K562 (cell line): Measurements from ENCODE around the gene CD38. TPM values are rescaled to one million over a fixed set of nuclear protein-coding genes. Genes with fewer than 3 reads are reported as not detected.
"Not testable (repeated sequence)": the region's sequence is repeated elsewhere in the genome, so short reads cannot be mapped to it uniquely, and the experiment has no call there.

ENCODE experiments used
- ATAC-seq: fragments of 200-7000 bp; cut with Tn5 transposase; 3 replicates; pipeline ENCODE4 v1.9.1; 2020; ENCODE audit warnings: moderate library complexity
- BruUV-seq: library from RNA; stranded (reverse); fragments of 400-500 nt; replicated peaks from 2 replicates; lab custom pipeline; 2021; lab: Mats Ljungman, UMichigan
- CTCF ChIA-PET: fragments of 300-600 bp; formaldehyde crosslinking; extraction: SDS; loops from one replicate; lab custom pipeline; 2021; ENCODE audit warnings: low intra/inter-chr PET ratio; lab: Yijun Ruan, JAX
- POLR2A ChIA-PET: fragments of 300-600, 350-650 bp; sonication (Branson Sonifier 250); formaldehyde crosslinking; extraction: SDS; loops from one replicate; lab custom pipeline; 2021; ENCODE audit warnings: antibody characterized with exemption, inconsistent platforms; lab: Yijun Ruan, JAX
- DNase-seq, 4 experiments: peaks; one replicate each; pipeline versions ENCODE4 v3.0.0 to v3.0.0-alpha.2; 2011 to 2018; ENCODE audit warnings: low spot score in 3 of 4, mixed read lengths in 3 of 4; ENCODE audit errors: extremely low read depth in 1 of 4
- FAIRE-seq: peaks from 2 replicates; lab custom pipeline; 2011; peaks lifted over from hg19 to GRCh38; lab: Jason Lieb, UNC
- H2AFZ ChIP-seq: 2 replicates; pipeline ENCODE4 v1.6.0; 2011; ENCODE audit warnings: low read depth, low read length, control low read depth, inconsistent platforms
- H3K27ac ChIP-seq: fragments of 200-600 bp; 3 replicates; pipeline ENCODE4 v1.8.0; 2011; ENCODE audit warnings: low read depth, mild to moderate bottlenecking, control low read depth, inconsistent platforms, low read length, moderate library complexity, mixed read lengths; ENCODE audit errors: extremely low read depth
- H3K27me3 ChIP-seq, 2 experiments: fragments of 300-600 bp in 1 of 2; 2 replicates in 1 of 2; 3 replicates in 1 of 2; pipeline versions ENCODE4 v1.6.0 to v1.8.0; 2011; ENCODE audit warnings: inconsistent platforms in 2 of 2, low read length in 2 of 2, mild to moderate bottlenecking in 1 of 2, mixed read lengths in 1 of 2, moderate library complexity in 1 of 2; ENCODE audit not compliant: control insufficient read depth in 2 of 2, insufficient read depth in 2 of 2
- H3K36me3 ChIP-seq: fragments of 300-600 bp; 3 replicates; pipeline ENCODE4 v1.8.0; 2011; ENCODE audit warnings: mild to moderate bottlenecking, low read length, inconsistent platforms; ENCODE audit not compliant: control insufficient read depth, insufficient read depth
- H3K4me1 ChIP-seq, 2 experiments: fragments of 200-600 bp in 1 of 2; replicated peaks in 1 of 2; 2 replicates in 1 of 2; 3 replicates in 1 of 2; pipeline versions ENCODE4 v1.5.1 to v1.8.0; 2011; ENCODE audit warnings: inconsistent platforms in 2 of 2, low read length in 2 of 2, mild to moderate bottlenecking in 1 of 2, mixed read lengths in 1 of 2, moderate library complexity in 1 of 2; ENCODE audit not compliant: control insufficient read depth in 2 of 2, insufficient read depth in 2 of 2
- H3K4me2 ChIP-seq: 2 replicates; pipeline ENCODE4 v1.6.1; 2011; ENCODE audit warnings: low read length, control low read depth, inconsistent platforms, mixed read lengths; ENCODE audit not compliant: insufficient read depth
- H3K4me3 ChIP-seq: fragments of 200-600 bp; sonication (generic), shearing (Covaris generic); 2 replicates; pipeline ENCODE4 v1.5.1; 2016; ENCODE audit warnings: control low read depth, inconsistent platforms
- H3K79me2 ChIP-seq: fragments of 200-600 bp; 3 replicates; pipeline ENCODE4 v1.8.0; 2011; ENCODE audit warnings: low read length, inconsistent platforms; ENCODE audit not compliant: control insufficient read depth, insufficient read depth
- H3K9ac ChIP-seq, 2 experiments: 2 replicates each; pipeline versions ENCODE4 v1.6.0 to v1.6.1; 2011; ENCODE audit warnings: low read depth in 2 of 2, low read length in 2 of 2, control low read depth in 1 of 2, inconsistent platforms in 1 of 2, mild to moderate bottlenecking in 1 of 2, mixed read lengths in 1 of 2; ENCODE audit not compliant: insufficient read depth in 1 of 2
- H3K9me1 ChIP-seq: one replicate; pipeline ENCODE4 v1.6.0; 2011; ENCODE audit warnings: inconsistent platforms, mild to moderate bottlenecking, low read length, moderate library complexity; ENCODE audit not compliant: control insufficient read depth, insufficient read depth
- H3K9me3 ChIP-seq: replicated peaks from 2 replicates; pipeline ENCODE4 v1.5.1; 2011; ENCODE audit warnings: low read depth, low read length, inconsistent platforms; ENCODE audit not compliant: control insufficient read depth, insufficient read depth
- H4K20me1 ChIP-seq: replicated peaks from 2 replicates; pipeline ENCODE4 v1.6.1; 2011; ENCODE audit warnings: low read length, inconsistent platforms, mixed read lengths; ENCODE audit not compliant: control insufficient read depth, insufficient read depth
- BRD4 ChIP-seq: fragments of 200-600 bp; sonication (generic); IDR thresholded peaks from 2 replicates; pipeline ENCODE4 v1.6.1; 2017; ENCODE audit warnings: inconsistent platforms
- CBX5 ChIP-seq: IDR thresholded peaks from 2 replicates; pipeline ENCODE4 v1.6.1; 2014; ENCODE audit warnings: low read depth, borderline replicate concordance
- MAX ChIP-seq: sonication (generic); formaldehyde crosslinking; IDR thresholded peaks from 2 replicates; pipeline ENCODE4 v1.9.0; 2022; ENCODE audit warnings: mild to moderate bottlenecking, missing genetic modification reagents
- MYBL2 ChIP-seq, 2 experiments: fragments of 450-650 bp in 1 of 2; sonication (generic) in 1 of 2; formaldehyde crosslinking in 1 of 2; IDR thresholded peaks; 2 replicates each; pipeline versions ENCODE4 v1.6.1 to v1.8.1; 2017 to 2022; ENCODE audit warnings: borderline replicate concordance in 1 of 2, inconsistent platforms in 1 of 2, low read depth in 1 of 2, mild to moderate bottlenecking in 1 of 2, missing genetic modification reagents in 1 of 2, moderate library complexity in 1 of 2
- NELFE ChIP-seq: IDR thresholded peaks from 2 replicates; pipeline ENCODE4 v1.6.1; 2011; ENCODE audit warnings: mild to moderate bottlenecking; ENCODE audit not compliant: insufficient read depth, insufficient read length
- RBBP5 ChIP-seq: fragments of 200-600 bp; sonication (generic); IDR thresholded peaks from 2 replicates; pipeline ENCODE4 v1.6.1; 2012; ENCODE audit warnings: borderline replicate concordance, mild to moderate bottlenecking, low read length, control low read depth, inconsistent platforms; ENCODE audit not compliant: insufficient read depth, poor library complexity, severe bottlenecking
- RBM25 ChIP-seq: fragments of 200-400 bp; formaldehyde crosslinking; IDR thresholded peaks from 2 replicates; pipeline ENCODE4 v1.6.1; 2018; ENCODE audit warnings: low read length, low read depth, moderate library complexity; ENCODE audit not compliant: severe bottlenecking
- TOE1 ChIP-seq, 2 experiments: fragments of 450-650 bp in 1 of 2; sonication (generic) in 1 of 2; formaldehyde crosslinking in 1 of 2; IDR thresholded peaks; 2 replicates each; pipeline versions ENCODE4 v1.7.1 to v1.8.0; 2016 to 2022; ENCODE audit warnings: borderline replicate concordance in 2 of 2, mild to moderate bottlenecking in 2 of 2, antibody characterized with exemption in 1 of 2, inconsistent platforms in 1 of 2, low read depth in 1 of 2, missing genetic modification reagents in 1 of 2, moderate library complexity in 1 of 2
- ZBTB7A ChIP-seq: IDR thresholded peaks from 2 replicates; pipeline ENCODE4 v1.6.1; 2011; ENCODE audit warnings: low read depth, mild to moderate bottlenecking, low read length, moderate library complexity, borderline replicate concordance; ENCODE audit not compliant: control insufficient read depth
- ZNF146 ChIP-seq: IDR thresholded peaks from one replicate; pipeline ENCODE4 v1.6.1; 2018; ENCODE audit warnings: missing compliant biosample characterization; ENCODE audit not compliant: unreplicated experiment
- WGBS: fragments of 100-300 bp; shearing (Covaris generic); methylation state at CpG from one replicate; pipeline ENCODE4 v1.1.6; 2016; ENCODE audit warnings: low coverage, mixed read lengths; ENCODE audit not compliant: insufficient coverage; ENCODE audit errors: missing lambda C conversion rate; 5-methylcytosine and 5-hydroxymethylcytosine counted together
- in situ Hi-C: fragments of 300-500 bp; cut with MboI; formaldehyde crosslinking; loops from 4 replicates; pipeline ENCODE4 v1.15.0; 2018; ENCODE audit warnings: inconsistent platforms, mixed read lengths
- intact Hi-C: fragments of 100-400 bp; cut with micrococcal nuclease; formaldehyde crosslinking; loops from 2 replicates; pipeline ENCODE4 v1.14.2; 2022
- polyA plus RNA-seq, 8 experiments: library from polyadenylated mRNA; depleted of rRNA in 4 of 8; stranded (reverse) in 5 of 8; unstranded in 3 of 8; fragments of >200 nt; fragmentation: Nextera tagmentation in 2 of 8; fragmentation: Illumina TruSeq in 1 of 8; extraction: Ambion mirVana in 2 of 8; extraction: Trizol in 1 of 8; gene quantifications; 2 replicates each; pipeline versions ENCODE4 v1.2.1 to v1.2.3, GENCODE V29; 2011 to 2014; ENCODE audit warnings: inconsistent platforms in 1 of 8, missing spikeins in 1 of 8
- total RNA-seq, 7 experiments: library from RNA; depleted of rRNA in 6 of 7; stranded (reverse); fragments of >200 nt in 6 of 7; fragmentation: Illumina TruSeq in 2 of 7; extraction: Trizol in 2 of 7; gene quantifications; 2 replicates each; pipeline versions ENCODE4 v1.2.1 to v1.2.3, GENCODE V29; 2011 to 2021; ENCODE audit warnings: low replicate concordance in 1 of 7

The CD38 gene
- total and polyA plus RNA-seq, 9 of the 15 experiments (the other 6 are each of a cell fraction or from before 2014, with no cell fraction given) = 0.04 to 0.06 (median 0.04) TPM; not detected in 5

DNA sequence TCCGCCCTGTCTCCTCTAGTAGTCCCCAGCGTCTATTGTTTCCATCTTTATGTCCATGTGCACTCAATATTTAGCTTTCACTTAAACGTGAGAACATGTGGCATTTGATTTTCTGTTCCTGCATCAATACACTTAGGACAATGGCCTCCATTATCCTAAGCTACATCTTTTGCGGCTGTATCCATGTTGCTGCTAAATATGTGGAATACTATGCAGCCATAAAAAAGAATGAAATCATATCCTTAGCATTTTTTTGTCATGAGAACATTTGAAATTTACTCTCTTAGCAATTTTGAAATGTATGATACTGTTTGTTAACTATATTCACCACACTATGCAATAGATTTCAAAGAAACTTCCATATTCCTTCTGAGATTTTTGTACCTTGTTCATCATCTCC, 19.8 kb upstream of the CD38 start:
- WGBS = 4% methylated on average over 4 of the region's 4 CpGs
- FAIRE-seq (no peak), ATAC-seq (no peak), DNase-seq (no peak)
- Histone ChIP-seq H3K4me2 (no peak overlapping the region), H3K4me1 (no peaks in the 10 kb centered on the region), H3K79me2 (no peaks in the 10 kb centered on the region), H3K9ac (no peak overlapping the region), H2AFZ (no peak overlapping the region), H3K27ac (no peak overlapping the region), H3K27me3 (peaks cover 0 to 10% of the 10 kb centered on the region in 2 experiments; a peak in 2 of 5 replicates), H3K9me3 (no peaks in the 10 kb centered on the region), H3K36me3 (no peaks in the 10 kb centered on the region), H3K9me1 (no peaks in the 10 kb centered on the region), H4K20me1 (no peaks in the 10 kb centered on the region), H3K4me3 (no peak overlapping the region)
- ChIA-PET CTCF (no interaction called here), POLR2A (no interaction called here)
- BruUV-seq = no TSS peak
- TF ChIP-seq MYBL2 (IDR thresholded peaks at IDR 0.05; ENCODE audit: low read depth) (no peak), MYBL2 (CRISPR knock-in tag; IDR thresholded peaks at IDR 0.05; ENCODE audit: borderline replicate concordance) (no peak), RBM25 (peak; percentile 65), RBBP5 (no peak), MAX (no peak), TOE1 (IDR thresholded peaks at IDR 0.05; ENCODE audit: borderline replicate concordance) (no peak), TOE1 (CRISPR knock-in tag; IDR thresholded peaks at IDR 0.05; ENCODE audit: borderline replicate concordance, low read depth) (no peak), ZNF146 (CRISPR knock-in tag) (peak; percentile 77), CBX5 (no peak), NELFE (no peak), BRD4 (no peak), ZBTB7A (no peak)
- intact Hi-C loops (no loop called here), in situ Hi-C loops (no loop called here)

DNA sequence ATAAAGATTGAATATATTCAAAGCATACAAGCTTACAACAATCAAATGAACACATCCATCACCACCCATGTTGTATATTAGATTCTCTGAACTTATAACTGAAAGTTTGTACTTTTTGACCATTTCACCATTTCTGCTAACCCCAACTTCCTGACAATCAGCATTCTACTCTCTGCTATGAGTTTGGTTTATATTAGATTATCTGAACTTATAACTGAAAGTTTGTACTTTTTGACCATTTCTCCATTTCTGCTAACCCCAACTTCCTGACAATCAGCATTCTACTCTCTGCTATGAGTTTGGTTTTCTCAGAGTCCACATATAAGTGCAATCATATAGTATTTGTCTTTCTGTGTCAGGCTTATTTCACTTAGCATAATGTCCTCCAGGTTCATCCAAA, 15.7 kb upstream of the CD38 start:
- H3K4me1 ChIP-seq, H3K27ac ChIP-seq, H3K4me2 ChIP-seq, H3K79me2 ChIP-seq, H3K9me1 ChIP-seq, H3K9me3 ChIP-seq, H3K27me3 ChIP-seq, ATAC-seq, H3K36me3 ChIP-seq, BruUV-seq, CTCF ChIA-PET, POLR2A ChIA-PET, in situ Hi-C loops, H2AFZ ChIP-seq, H3K4me3 ChIP-seq, H3K9ac ChIP-seq, DNase-seq, H4K20me1 ChIP-seq, intact Hi-C loops: not testable (repeated sequence)
- FAIRE-seq = peak; percentile 44
